ENCODE data around the gene RSPO1.

- no peak for TF ChIP-seq CTCF (IDR thresholded peaks at IDR 0.05)
- no peak for TF ChIP-seq POLR2A (IDR thresholded peaks at IDR 0.05)
Measured at GRCh38 chr1:37636435-37636834, 1.7 kb upstream of the RSPO1 start.

All from testis (tissue), 2 donors.